Osteocyte (in vitro differentiated cells): ENCODE results near the gene GAP43. TPM values are rescaled to one million over a fixed set of nuclear protein-coding genes. Genes with fewer than 3 reads are reported as not detected.

Source experiments
- DNase-seq: peaks from one replicate; pipeline ENCODE4 v3.0.0; 2021; ENCODE audit warnings: mixed read lengths; ENCODE audit not compliant: unreplicated experiment; ENCODE audit errors: extremely low spot score
- H3K27ac Mint-ChIP-seq: one replicate; pipeline ENCODE4 v1.8.0; 2021; ENCODE audit warnings: mild to moderate bottlenecking, mixed read lengths; ENCODE audit not compliant: unreplicated experiment
- H3K27me3 Mint-ChIP-seq: one replicate; pipeline ENCODE4 v1.8.0; 2021; ENCODE audit warnings: mixed read lengths; ENCODE audit not compliant: unreplicated experiment
- H3K36me3 Mint-ChIP-seq: one replicate; pipeline ENCODE4 v1.8.0; 2021; ENCODE audit warnings: mixed read lengths; ENCODE audit not compliant: unreplicated experiment
- H3K4me1 Mint-ChIP-seq: one replicate; pipeline ENCODE4 v1.8.0; 2021; ENCODE audit warnings: mixed read lengths; ENCODE audit not compliant: unreplicated experiment
- H3K4me3 Mint-ChIP-seq: one replicate; pipeline ENCODE4 v1.8.0; 2021; ENCODE audit warnings: mild to moderate bottlenecking, moderate library complexity, mixed read lengths; ENCODE audit not compliant: unreplicated experiment
- H3K9me3 Mint-ChIP-seq: one replicate; pipeline ENCODE4 v1.8.0; 2021; ENCODE audit warnings: mixed read lengths; ENCODE audit not compliant: unreplicated experiment
- CTCF ChIP-seq: fragments of 200-600 bp; sonication (generic); IDR thresholded peaks from 2 replicates; pipeline ENCODE4 v1.5.0; 2021; ENCODE audit warnings: antibody characterized with exemption, mild to moderate bottlenecking, moderate library complexity
- total RNA-seq: library from RNA; stranded (reverse); gene quantifications from 2 replicates; pipeline ENCODE4 v1.2.1, GENCODE V29; 2021

Gene GAP43
- total RNA-seq, 1 donor from 2014 or later: 3.2 TPM

- H3K36me3 Mint-ChIP-seq: no peaks in the 10 kb centered on the region
- H3K4me1 Mint-ChIP-seq: peaks cover 15% of the 10 kb centered on the region
- DNase-seq: no peak
- no peaks in the 10 kb centered on the region for H3K27me3 Mint-ChIP-seq
- TF ChIP-seq CTCF: no peak
- H3K4me3 Mint-ChIP-seq: no peak overlapping the region
- no peak overlapping the region for H3K27ac Mint-ChIP-seq
- no peaks in the 10 kb centered on the region for H3K9me3 Mint-ChIP-seq
Measured at GRCh38 chr3:115709093-115709492, 85.8 kb downstream of the GAP43 start.

- H3K4me1 Mint-ChIP-seq: peaks cover 10% of the 10 kb centered on the region
- TF ChIP-seq CTCF: no peak
- no peaks in the 10 kb centered on the region for H3K36me3 Mint-ChIP-seq
- DNase-seq: no peak
- H3K9me3 Mint-ChIP-seq: no peaks in the 10 kb centered on the region
- no peak overlapping the region for H3K4me3 Mint-ChIP-seq
- H3K27me3 Mint-ChIP-seq: no peaks in the 10 kb centered on the region
- H3K27ac Mint-ChIP-seq: no peak overlapping the region
Measured at GRCh38 chr3:115709931-115710330, 86.6 kb downstream of the GAP43 start.

- H3K27me3 Mint-ChIP-seq: no peaks in the 10 kb centered on the region
- H3K9me3 Mint-ChIP-seq: no peaks in the 10 kb centered on the region
- no peak for DNase-seq
- H3K4me3 Mint-ChIP-seq: no peak overlapping the region
- no peak overlapping the region for H3K27ac Mint-ChIP-seq
- no peak for TF ChIP-seq CTCF
- H3K36me3 Mint-ChIP-seq: no peaks in the 10 kb centered on the region
- peaks cover 8% of the 10 kb centered on the region for H3K4me1 Mint-ChIP-seq
Measured at GRCh38 chr3:115710799-115711198, 87.5 kb downstream of the GAP43 start.

- H3K9me3 Mint-ChIP-seq: no peaks in the 10 kb centered on the region
- no peak overlapping the region for H3K4me3 Mint-ChIP-seq
- TF ChIP-seq CTCF: no peak
- H3K36me3 Mint-ChIP-seq: no peaks in the 10 kb centered on the region
- no peak for DNase-seq
- H3K27ac Mint-ChIP-seq: no peak overlapping the region
- H3K27me3 Mint-ChIP-seq: no peaks in the 10 kb centered on the region
- H3K4me1 Mint-ChIP-seq: peaks cover 8% of the 10 kb centered on the region
Measured at GRCh38 chr3:115712871-115713270, 89.6 kb downstream of the GAP43 start.

- Mint-ChIP-seq H3K27ac (no peak overlapping the region), H3K4me3 (no peak overlapping the region), H3K36me3 (no peaks in the 10 kb centered on the region), H3K4me1 (peaks cover 8% of the 10 kb centered on the region), H3K9me3 (no peaks in the 10 kb centered on the region), H3K27me3 (peaks cover 2% of the 10 kb centered on the region)
- TF ChIP-seq CTCF: no peak
- no peak for DNase-seq
Measured at GRCh38 chr3:115713284-115713683, 90.0 kb downstream of the GAP43 start.
